Chondrocyte (in vitro differentiated cells): ENCODE data around the gene GTF2IRD1. TPM values are rescaled to one million over a fixed set of nuclear protein-coding genes. Genes with fewer than 3 reads are reported as not detected.
A peak's percentile ranks its signal among the peaks of the same experiment; 100 is the strongest.
"Not testable (repeated sequence)": the region's sequence is repeated elsewhere in the genome, so short reads cannot be mapped to it uniquely, and the experiment has no call there.

Source experiments
- DNase-seq: peaks from one replicate; pipeline ENCODE4 v3.0.0; 2021; ENCODE audit warnings: mixed read lengths, low spot score
- H3K27ac Mint-ChIP-seq: one replicate; pipeline ENCODE4 v1.8.0; 2021; ENCODE audit warnings: mild to moderate bottlenecking, moderate library complexity, mixed read lengths; ENCODE audit not compliant: unreplicated experiment
- H3K27me3 Mint-ChIP-seq: 2 replicates; pipeline ENCODE4 v1.8.0; 2021; ENCODE audit warnings: low read depth, mixed read lengths
- H3K36me3 Mint-ChIP-seq: 2 replicates; pipeline ENCODE4 v1.8.0; 2021; ENCODE audit warnings: low read depth, mixed read lengths
- H3K4me1 Mint-ChIP-seq: 2 replicates; pipeline ENCODE4 v1.8.0; 2021; ENCODE audit warnings: low read depth, mild to moderate bottlenecking, mixed read lengths
- H3K4me3 Mint-ChIP-seq: one replicate; pipeline ENCODE4 v1.8.0; 2021; ENCODE audit warnings: mild to moderate bottlenecking, moderate library complexity, mixed read lengths; ENCODE audit not compliant: unreplicated experiment
- H3K9me3 Mint-ChIP-seq: 2 replicates; pipeline ENCODE4 v1.8.0; 2021; ENCODE audit warnings: low read depth, mixed read lengths
- total RNA-seq: library from RNA; stranded (reverse); gene quantifications from 3 replicates; pipeline ENCODE4 v1.2.1, GENCODE V29; 2021
- TF ChIP-seq, protein P1 (sequence below): fragments of 200-600 bp; sonication (generic); IDR thresholded peaks from 2 replicates; pipeline ENCODE4 v1.5.0; 2021; ENCODE audit warnings: antibody characterized with exemption, mild to moderate bottlenecking, moderate library complexity

GTF2IRD1 gene
- total RNA-seq, 1 donor from 2014 or later = 48.5 TPM

GRCh38 chr7:74503943-74504342, 50.2 kb downstream of the GTF2IRD1 start:
- TF ChIP-seq, protein P1, sequence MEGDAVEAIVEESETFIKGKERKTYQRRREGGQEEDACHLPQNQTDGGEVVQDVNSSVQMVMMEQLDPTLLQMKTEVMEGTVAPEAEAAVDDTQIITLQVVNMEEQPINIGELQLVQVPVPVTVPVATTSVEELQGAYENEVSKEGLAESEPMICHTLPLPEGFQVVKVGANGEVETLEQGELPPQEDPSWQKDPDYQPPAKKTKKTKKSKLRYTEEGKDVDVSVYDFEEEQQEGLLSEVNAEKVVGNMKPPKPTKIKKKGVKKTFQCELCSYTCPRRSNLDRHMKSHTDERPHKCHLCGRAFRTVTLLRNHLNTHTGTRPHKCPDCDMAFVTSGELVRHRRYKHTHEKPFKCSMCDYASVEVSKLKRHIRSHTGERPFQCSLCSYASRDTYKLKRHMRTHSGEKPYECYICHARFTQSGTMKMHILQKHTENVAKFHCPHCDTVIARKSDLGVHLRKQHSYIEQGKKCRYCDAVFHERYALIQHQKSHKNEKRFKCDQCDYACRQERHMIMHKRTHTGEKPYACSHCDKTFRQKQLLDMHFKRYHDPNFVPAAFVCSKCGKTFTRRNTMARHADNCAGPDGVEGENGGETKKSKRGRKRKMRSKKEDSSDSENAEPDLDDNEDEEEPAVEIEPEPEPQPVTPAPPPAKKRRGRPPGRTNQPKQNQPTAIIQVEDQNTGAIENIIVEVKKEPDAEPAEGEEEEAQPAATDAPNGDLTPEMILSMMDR = no peak

DNA sequence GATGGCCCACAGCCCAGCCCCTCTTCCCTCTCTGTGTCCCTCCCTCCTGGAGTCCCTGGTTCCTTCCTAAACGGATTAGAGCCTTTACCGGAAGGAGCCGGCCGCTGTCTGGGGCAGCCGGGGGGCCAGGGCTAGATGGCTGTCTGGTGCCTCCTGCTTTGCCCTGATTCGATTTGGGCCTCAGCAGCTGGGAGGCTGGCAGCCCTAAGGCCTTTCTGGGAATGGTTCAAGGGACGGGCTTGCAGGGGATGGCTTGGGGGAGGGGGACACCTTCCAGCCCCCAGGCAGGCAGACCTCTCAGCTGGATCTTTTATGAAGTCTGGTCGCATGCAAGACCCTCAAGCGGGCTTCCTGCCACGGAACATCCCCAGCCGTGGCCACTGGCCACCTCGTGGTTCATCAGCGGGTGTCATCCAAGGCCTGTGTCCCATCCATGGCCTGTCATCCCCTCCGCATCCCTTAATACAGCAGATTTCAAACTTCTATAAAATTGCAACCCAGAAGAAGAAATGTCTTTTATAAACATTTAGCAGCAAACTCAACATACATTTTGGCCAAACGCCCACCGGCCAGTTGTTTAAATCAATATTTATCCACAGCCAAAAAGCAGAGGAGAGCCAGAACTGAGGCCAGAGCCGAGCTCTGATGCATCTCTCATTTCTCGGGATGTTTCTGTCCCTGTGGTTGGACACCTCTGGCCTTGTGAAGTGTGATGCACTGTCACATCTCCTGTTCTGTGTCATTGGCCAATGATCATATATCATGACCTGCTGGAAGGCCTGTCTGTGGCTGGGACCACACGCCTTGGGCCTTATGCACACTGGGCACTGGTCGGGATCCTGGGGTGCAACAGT, 52.0 kb downstream of the GTF2IRD1 start:
- DNase-seq = no peak
- peak overlapping the region; percentile 93 for H3K27ac Mint-ChIP-seq
- TF ChIP-seq, protein P1 = peak; percentile 9

More at GRCh38 chr7:74503943-74504342, 50.2 kb downstream of the GTF2IRD1 start:
- no peaks in the 10 kb centered on the region for H3K27me3 Mint-ChIP-seq
- H3K4me3 Mint-ChIP-seq = no peak overlapping the region
- no peaks in the 10 kb centered on the region for H3K9me3 Mint-ChIP-seq
- H3K36me3 Mint-ChIP-seq = peaks cover 5% of the 10 kb centered on the region
- DNase-seq = no peak
- peaks cover 22% of the 10 kb centered on the region for H3K4me1 Mint-ChIP-seq
- H3K27ac Mint-ChIP-seq = no peak overlapping the region

DNA sequence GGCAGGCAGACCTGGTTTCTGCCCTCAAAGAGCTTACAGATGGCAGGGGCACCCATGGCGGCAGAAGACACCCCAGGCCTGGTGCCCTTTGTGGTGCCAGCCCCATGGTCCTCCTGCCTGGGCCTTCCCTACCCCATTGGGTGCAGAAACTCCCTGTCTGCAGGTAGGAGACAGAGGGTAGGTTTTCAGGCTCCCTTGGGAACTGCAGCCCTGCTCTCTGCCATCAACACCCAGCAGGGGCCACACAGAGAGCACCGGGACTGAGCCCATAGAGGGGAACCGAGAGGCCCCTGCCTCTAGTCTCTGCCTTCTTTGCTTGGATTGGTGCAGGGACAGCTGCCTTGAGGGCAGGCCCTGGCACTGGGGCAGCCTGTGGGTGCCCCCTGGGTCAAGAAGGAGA, 52.6 kb downstream of the GTF2IRD1 start:
- TF ChIP-seq, protein P1 = no peak
- no peaks in the 10 kb centered on the region for H3K9me3 Mint-ChIP-seq
- H3K4me1 Mint-ChIP-seq = peaks cover 19% of the 10 kb centered on the region
- peaks cover 5% of the 10 kb centered on the region for H3K36me3 Mint-ChIP-seq
- no peak overlapping the region for H3K4me3 Mint-ChIP-seq
- peak overlapping the region; percentile 93 for H3K27ac Mint-ChIP-seq
- H3K27me3 Mint-ChIP-seq = no peaks in the 10 kb centered on the region
- no peak for DNase-seq

More for the DNA sequence above, 52.0 kb downstream of the GTF2IRD1 start:
- Mint-ChIP-seq H3K4me3 (peak overlapping the region; percentile 31), H3K4me1 (peaks cover 20% of the 10 kb centered on the region), H3K36me3 (peaks cover 5% of the 10 kb centered on the region), H3K9me3 (no peaks in the 10 kb centered on the region), H3K27me3 (no peaks in the 10 kb centered on the region)

DNA sequence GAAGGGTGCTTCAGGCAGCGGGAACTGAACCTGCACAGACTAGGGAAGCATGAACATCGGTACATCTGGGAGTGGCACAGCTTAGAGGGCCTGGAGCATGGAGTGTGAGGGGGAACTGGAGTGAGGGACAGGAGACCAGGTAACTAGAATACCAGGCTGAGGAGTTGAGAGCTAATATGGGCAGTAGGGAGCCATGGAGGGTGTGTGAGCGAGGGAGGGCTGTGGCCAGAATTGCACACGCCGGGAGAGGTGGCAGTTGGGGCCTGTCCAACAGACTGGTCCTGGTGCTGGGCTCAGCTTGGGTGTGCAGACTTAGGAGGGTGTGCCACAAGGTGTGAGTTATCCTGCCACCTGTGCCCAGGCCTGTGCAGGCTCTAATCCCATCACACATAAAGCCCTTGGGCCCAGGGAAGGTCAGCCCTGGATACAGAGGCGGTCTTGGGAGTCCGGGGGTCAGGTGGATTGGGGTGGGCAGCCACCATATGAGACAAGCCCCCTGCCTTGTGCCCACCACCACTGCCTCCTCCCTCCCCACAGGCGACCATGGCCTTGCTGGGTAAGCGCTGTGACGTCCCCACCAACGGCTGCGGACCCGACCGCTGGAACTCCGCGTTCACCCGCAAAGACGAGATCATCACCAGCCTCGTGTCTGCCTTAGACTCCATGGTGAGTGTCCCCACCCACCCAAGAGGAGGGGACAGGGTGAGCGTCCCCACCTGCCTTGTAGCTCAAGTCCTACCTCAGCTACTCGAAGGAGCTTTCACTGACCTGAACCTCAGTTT, 54.0 kb downstream of the GTF2IRD1 start:
- Mint-ChIP-seq H3K9me3 (no peaks in the 10 kb centered on the region), H3K27me3 (no peaks in the 10 kb centered on the region), H3K4me3 (no peak overlapping the region), H3K4me1 (peaks cover 17% of the 10 kb centered on the region), H3K36me3 (peaks cover 6% of the 10 kb centered on the region), H3K27ac (peak overlapping the region; percentile 22)
- DNase-seq = no peak
- TF ChIP-seq, protein P1 = no peak

DNA sequence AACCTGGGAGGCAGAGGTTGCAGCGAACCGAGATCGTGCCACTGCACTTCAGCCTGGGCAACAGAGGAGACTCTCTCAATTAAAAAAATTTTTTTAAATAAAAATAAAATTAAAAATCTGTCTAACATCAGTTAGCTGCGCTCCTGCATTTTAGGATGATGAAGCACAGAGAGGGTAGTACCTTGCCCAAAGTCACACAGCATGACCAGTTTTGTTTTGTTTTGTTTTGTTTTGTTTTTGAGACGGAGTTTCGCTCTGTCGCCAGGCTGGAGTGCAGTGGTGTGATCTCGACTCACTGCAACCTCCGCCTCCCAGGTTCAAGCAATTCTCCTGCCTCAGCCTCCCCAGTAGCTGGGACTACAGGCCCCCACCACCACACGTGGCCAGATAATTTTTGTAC, 55.7 kb downstream of the GTF2IRD1 start:
- H3K4me1 Mint-ChIP-seq = peaks cover 17% of the 10 kb centered on the region
- DNase-seq, H3K27me3 Mint-ChIP-seq, H3K4me3 Mint-ChIP-seq, H3K9me3 Mint-ChIP-seq, H3K27ac Mint-ChIP-seq, H3K36me3 Mint-ChIP-seq: not testable (repeated sequence)
